ENCODE data around the gene ATP10D. TPM values are rescaled to one million over a fixed set of nuclear protein-coding genes. Genes with fewer than 3 reads are reported as not detected.

The ATP10D gene
- total and polyA plus RNA-seq, 2 donors (not counting 3 experiments of a cell fraction or from before 2014, with no cell fraction given): 34.1 to 40.2 TPM

DNA sequence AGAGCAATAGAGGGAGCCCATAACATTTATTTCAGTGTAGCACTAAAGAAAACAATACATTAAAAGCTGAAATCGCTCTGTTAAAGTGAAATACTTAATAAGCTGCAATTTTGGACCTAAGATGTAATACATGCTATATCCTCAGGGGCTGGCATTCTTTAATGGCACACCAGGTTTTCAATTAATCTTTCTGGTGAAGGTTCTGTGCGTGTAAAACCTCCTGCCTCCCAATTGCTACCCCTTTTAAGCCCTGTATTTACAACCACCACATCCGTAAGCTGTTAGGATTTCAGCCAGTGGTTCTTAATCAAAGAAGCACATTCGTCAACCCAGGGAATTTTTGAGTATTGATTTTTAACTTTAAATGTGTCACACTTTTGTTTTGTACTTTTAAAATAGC is 14.0 kb upstream of the ATP10D start:
- no peak for TF ChIP-seq MYC (IDR thresholded peaks at IDR 0.05; ENCODE audit: low read depth, low read length)
- TF ChIP-seq, protein P1, sequence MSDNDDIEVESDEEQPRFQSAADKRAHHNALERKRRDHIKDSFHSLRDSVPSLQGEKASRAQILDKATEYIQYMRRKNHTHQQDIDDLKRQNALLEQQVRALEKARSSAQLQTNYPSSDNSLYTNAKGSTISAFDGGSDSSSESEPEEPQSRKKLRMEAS (IDR thresholded peaks at IDR 0.05; ENCODE audit: insufficient read depth, insufficient read length): no peak

DNA sequence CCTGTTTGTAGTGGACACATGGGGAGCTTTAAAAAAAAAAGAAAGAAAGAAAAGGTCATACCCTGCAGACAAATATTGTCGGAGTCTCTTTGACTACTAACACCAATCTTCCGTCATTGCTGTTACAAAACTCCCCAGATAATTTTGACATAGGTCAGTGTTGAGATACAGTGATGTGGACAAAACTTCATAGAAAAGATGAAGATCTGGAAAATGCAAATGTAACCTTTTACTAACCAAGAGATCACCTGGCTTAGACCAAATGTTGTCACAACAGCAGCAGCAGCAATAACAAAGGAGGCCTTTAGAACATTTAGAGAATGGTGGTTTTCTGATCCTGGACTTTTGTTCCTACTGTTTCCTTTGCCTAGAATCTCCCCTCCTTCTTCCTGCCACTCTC is 13.5 kb upstream of the ATP10D start:
- Histone ChIP-seq H3K9me3 (replicated peaks; ENCODE audit: control insufficient read depth, insufficient read depth, low read length) (no peaks in the 10 kb centered on the region), H3K4me2 (ENCODE audit: insufficient read depth, low read length) (no peak overlapping the region), H3K4me1 (ENCODE audit: control insufficient read depth, extremely low read depth, insufficient read depth, low read length) (no peaks in the 10 kb centered on the region), H3K9ac (replicated peaks; ENCODE audit: extremely low read depth, insufficient read depth, low read length) (no peak overlapping the region), H3K79me2 (ENCODE audit: control insufficient read depth, insufficient read depth, low read length) (no peaks in the 10 kb centered on the region), H3K4me3 (replicated peaks in 1 of 3; ENCODE audit: insufficient read depth in 1 of 3, low read depth in 1 of 3, low read length in 3 of 3) (no peak overlapping the region), H3K9me1 (replicated peaks; ENCODE audit: control insufficient read depth, extremely low read depth, insufficient read depth, low read length) (no peaks in the 10 kb centered on the region), H3K36me3 (ENCODE audit: control insufficient read depth in 2 of 2, extremely low read depth in 1 of 2, insufficient read depth in 2 of 2, low read length in 2 of 2) (no peaks in the 10 kb centered on the region), H3K27ac (ENCODE audit: insufficient read depth, low read depth, low read length) (no peak overlapping the region), H4K20me1 (replicated peaks; ENCODE audit: control insufficient read depth, extremely low read depth, insufficient read depth, low read length) (no peaks in the 10 kb centered on the region), H2AFZ (ENCODE audit: low read depth, low read length) (no peak overlapping the region), H3K27me3 (ENCODE audit: control insufficient read depth in 2 of 2, insufficient read depth in 2 of 2, low read length in 2 of 2) (no peaks in the 10 kb centered on the region)
- dilution Hi-C loops (cut with MboI; ENCODE audit: extremely low pct_ligation_motif_present, low sequenced_read_pairs): no loop called here
- DNase-seq (ENCODE audit: low read depth, low spot score) (no peak), FAIRE-seq (no peak)
- BruUV-seq (replicated peaks): no TSS peak
- POLR2A ChIA-PET: no interaction called here
- intact Hi-C loops (cut with micrococcal nuclease): no loop called here
- TF ChIP-seq EZH2 (IDR thresholded peaks at IDR 0.05; ENCODE audit: borderline replicate concordance, low read depth, low read length, severe bottlenecking) (no peak), MYC (IDR thresholded peaks at IDR 0.05; ENCODE audit: low read depth, low read length) (no peak), FOS (IDR thresholded peaks at IDR 0.05; ENCODE audit: borderline replicate concordance, insufficient read depth, low read length) (no peak), POLR2A (IDR thresholded peaks at IDR 0.05; ENCODE audit: low read depth, low read length) (no peak), POLR2AphosphoS5 (IDR thresholded peaks at IDR 0.05; ENCODE audit: insufficient read depth, low read depth, low read length) (no peak), JUN (IDR thresholded peaks at IDR 0.05; ENCODE audit: borderline replicate concordance, insufficient read depth, insufficient read length, low read depth) (no peak), GATA2 (IDR thresholded peaks at IDR 0.05; ENCODE audit: insufficient read depth, insufficient read length, low read depth, low read length) (no peak)
- TF ChIP-seq, protein P2, sequence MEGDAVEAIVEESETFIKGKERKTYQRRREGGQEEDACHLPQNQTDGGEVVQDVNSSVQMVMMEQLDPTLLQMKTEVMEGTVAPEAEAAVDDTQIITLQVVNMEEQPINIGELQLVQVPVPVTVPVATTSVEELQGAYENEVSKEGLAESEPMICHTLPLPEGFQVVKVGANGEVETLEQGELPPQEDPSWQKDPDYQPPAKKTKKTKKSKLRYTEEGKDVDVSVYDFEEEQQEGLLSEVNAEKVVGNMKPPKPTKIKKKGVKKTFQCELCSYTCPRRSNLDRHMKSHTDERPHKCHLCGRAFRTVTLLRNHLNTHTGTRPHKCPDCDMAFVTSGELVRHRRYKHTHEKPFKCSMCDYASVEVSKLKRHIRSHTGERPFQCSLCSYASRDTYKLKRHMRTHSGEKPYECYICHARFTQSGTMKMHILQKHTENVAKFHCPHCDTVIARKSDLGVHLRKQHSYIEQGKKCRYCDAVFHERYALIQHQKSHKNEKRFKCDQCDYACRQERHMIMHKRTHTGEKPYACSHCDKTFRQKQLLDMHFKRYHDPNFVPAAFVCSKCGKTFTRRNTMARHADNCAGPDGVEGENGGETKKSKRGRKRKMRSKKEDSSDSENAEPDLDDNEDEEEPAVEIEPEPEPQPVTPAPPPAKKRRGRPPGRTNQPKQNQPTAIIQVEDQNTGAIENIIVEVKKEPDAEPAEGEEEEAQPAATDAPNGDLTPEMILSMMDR (IDR thresholded peaks at IDR 0.05; ENCODE audit: extremely low read depth in 1 of 2, insufficient read depth in 1 of 2, low read depth in 1 of 2, low read length in 2 of 2): no peak
- TF ChIP-seq, protein P1 (IDR thresholded peaks at IDR 0.05; ENCODE audit: insufficient read depth, insufficient read length): no peak
- CTCF ChIA-PET: interaction anchor here (1.1 to 2.7 kb wide), 4 partner anchors 8 to 20 kb away, joined by 3 to 18 read pairs (median 8); partner anchors contain the start of genes ATP10D and COMMD8

More for the DNA sequence above, 14.0 kb upstream of the ATP10D start:
- DNase-seq (ENCODE audit: low read depth, low spot score) (no peak), FAIRE-seq (no peak)
- no TSS peak for BruUV-seq (replicated peaks)
- Histone ChIP-seq H4K20me1 (replicated peaks; ENCODE audit: control insufficient read depth, extremely low read depth, insufficient read depth, low read length) (no peaks in the 10 kb centered on the region), H3K27ac (ENCODE audit: insufficient read depth, low read depth, low read length) (no peak overlapping the region), H2AFZ (ENCODE audit: low read depth, low read length) (no peak overlapping the region), H3K9ac (replicated peaks; ENCODE audit: extremely low read depth, insufficient read depth, low read length) (no peak overlapping the region), H3K27me3 (ENCODE audit: control insufficient read depth in 2 of 2, insufficient read depth in 2 of 2, low read length in 2 of 2) (no peaks in the 10 kb centered on the region), H3K36me3 (ENCODE audit: control insufficient read depth in 2 of 2, extremely low read depth in 1 of 2, insufficient read depth in 2 of 2, low read length in 2 of 2) (no peaks in the 10 kb centered on the region), H3K4me2 (ENCODE audit: insufficient read depth, low read length) (no peak overlapping the region), H3K79me2 (ENCODE audit: control insufficient read depth, insufficient read depth, low read length) (no peaks in the 10 kb centered on the region), H3K4me1 (ENCODE audit: control insufficient read depth, extremely low read depth, insufficient read depth, low read length) (no peaks in the 10 kb centered on the region), H3K4me3 (replicated peaks in 1 of 3; ENCODE audit: insufficient read depth in 1 of 3, low read depth in 1 of 3, low read length in 3 of 3) (no peak overlapping the region), H3K9me1 (replicated peaks; ENCODE audit: control insufficient read depth, extremely low read depth, insufficient read depth, low read length) (no peaks in the 10 kb centered on the region), H3K9me3 (replicated peaks; ENCODE audit: control insufficient read depth, insufficient read depth, low read length) (no peaks in the 10 kb centered on the region)
- ChIA-PET CTCF (interaction anchor here (1.1 to 2.7 kb wide), 2 partner anchors 11 to 21 kb away, joined by 3 to 18 read pairs; no protein-coding TSS in a partner anchor), POLR2A (no interaction called here)
- intact Hi-C loops (cut with micrococcal nuclease) (no loop called here), dilution Hi-C loops (cut with MboI; ENCODE audit: extremely low pct_ligation_motif_present, low sequenced_read_pairs) (no loop called here)
